Inferior parietal cortex (tissue), 1 donor: ENCODE data around the gene PPIL6.

Experiments used
- DNase-seq: peaks from one replicate; pipeline ENCODE4 v3.0.0-alpha.2; 2016; ENCODE audit errors: extremely low spot score

PPIL6 gene

DNA sequence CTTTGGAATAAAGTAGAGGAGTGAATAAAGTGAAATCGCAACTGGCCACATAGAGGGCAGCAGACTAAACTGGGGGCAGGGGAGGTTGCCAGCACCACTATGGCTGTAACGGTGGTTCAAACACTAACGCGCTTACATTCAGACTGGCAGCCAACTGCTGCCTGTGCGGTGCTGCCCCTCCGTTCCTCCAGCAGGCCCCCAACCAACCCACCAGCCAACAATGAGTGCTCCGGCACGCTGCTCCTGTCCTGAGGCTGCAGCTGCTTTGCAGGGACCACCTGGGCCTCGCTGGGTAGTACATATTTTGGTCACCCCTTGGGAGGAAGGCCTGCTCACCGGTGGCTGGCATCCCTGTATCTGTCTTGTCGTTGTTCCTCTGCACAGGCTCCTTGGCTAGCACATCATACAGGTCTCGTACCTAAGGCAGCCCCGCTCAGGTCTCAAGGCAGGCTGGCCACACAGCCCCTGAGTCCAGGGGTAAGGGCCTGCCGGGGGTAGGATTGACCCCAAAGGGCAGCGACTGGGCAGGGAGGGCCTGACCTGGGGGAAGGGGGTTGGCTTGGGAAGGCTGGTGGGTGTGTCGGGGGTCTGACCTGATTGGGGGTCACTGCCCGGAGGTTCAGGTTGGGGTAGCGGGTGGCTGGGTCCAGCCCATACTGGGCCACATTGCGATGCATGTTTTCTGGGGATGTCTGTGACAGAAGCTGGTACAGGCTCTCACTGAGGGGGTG, 8.8 kb upstream of the PPIL6 start:
- DNase-seq: no peak

DNA sequence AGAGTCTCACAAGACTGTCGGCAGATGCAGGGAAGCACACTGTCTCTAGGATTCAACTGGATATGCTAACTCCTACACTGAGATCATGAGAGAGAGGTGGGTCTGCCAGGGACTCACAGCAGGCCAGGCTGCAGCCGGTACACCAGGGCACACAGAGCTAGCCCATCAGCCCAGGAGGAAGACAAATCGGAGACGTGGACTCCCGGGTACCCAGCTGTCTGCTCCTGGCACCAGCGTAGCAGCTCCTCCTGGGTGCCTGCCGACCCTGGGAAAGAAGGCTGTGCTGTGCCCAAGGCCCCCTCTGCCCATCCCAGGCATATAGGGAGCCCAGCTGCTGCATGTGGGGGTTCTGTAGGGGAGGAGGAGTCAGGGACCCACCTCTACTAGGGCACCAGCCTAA, 8.2 kb upstream of the PPIL6 start:
- DNase-seq: no peak

DNA sequence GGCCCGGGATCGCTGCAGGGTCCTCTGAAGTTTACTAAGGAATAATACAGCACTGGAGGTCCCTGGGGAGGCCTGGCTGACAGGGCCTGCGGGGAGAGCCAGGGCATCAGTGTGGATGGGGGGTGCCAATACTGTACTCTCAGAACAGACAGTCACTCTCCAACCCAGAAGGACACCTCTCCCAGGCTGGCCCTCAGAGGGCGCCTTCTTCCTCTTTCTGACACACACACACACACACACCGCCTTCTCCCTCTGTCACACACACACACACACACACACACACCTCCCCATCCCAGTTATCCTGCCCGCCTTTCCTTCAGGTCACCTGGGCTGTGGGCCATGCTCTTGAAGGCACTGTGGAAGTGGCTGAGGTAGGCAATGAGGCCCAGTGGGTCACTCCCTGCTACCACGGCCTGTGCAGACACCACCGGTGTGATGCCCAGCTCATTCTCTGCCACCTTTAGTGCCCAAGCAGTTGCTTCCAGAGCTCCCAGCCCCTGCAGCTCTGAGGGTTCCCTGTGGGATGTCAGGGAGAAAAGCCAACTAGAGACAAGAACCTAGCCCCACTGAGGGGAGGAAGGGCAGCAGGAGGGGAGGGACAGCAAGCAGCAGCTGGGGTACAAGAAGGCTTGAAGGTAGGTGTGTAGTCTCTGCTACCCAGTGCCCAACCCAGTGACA, 7.6 kb upstream of the PPIL6 start:
- no peak for DNase-seq

DNA sequence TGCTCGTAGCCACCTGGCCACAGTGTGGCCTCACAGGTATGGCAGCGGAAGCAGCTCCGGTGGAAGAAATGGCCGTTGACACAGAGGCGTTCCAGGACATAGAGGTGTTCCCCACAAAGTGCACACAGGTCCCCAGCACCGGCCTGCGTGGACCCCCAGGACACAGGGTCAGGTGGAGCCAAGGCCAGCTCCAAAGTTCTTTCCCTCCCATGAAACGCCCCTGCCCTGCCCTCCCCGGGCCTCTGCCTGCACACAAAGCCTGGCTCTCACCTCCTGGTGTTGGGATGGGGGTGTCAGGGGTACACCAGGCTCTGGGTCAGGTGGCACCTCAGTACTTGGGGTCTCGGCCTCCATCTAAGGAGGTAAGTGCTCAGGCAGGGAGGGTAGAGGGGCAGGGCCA, 6.7 kb upstream of the PPIL6 start:
- no peak for DNase-seq

DNA sequence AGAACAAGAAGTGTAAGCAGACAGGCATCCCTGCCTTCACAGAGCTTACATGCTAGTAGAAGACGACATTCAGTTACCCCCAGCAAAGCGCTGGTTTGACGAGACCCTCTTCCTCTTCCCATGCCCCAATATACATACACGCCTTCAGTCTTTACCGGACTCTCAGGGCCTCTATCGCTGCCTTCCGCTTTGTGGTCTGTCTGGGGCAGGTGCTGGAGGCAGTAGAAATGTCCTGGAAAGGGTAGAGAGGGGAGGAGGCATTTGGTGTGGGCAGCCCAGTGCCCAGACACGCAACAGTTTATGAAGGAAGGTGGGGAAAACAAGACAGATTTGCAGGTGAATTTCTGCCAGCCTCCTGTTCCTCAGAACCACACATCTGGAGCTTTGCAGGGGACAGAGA, 6.1 kb upstream of the PPIL6 start:
- no peak for DNase-seq

DNA sequence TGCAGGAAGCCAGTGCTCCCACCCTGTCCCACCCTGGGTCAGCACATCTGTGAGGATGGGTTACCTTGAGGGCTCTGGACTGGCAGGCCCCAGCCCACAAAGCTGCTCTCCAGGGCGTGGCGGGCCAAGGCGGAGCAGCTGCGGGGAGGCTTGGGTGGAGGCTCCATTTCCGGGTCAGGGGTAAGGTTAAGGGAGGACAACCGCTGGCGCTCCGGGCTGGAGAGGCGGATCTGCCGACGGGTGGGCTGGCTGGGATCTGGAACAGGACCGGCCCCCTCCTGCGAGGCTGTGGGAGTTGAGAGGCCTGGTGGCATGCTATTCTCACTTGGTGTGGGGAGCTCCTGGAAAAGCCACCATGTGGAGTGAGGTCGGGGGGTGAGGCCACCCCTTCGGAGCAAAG, 5.6 kb upstream of the PPIL6 start:
- DNase-seq: no peak

DNA sequence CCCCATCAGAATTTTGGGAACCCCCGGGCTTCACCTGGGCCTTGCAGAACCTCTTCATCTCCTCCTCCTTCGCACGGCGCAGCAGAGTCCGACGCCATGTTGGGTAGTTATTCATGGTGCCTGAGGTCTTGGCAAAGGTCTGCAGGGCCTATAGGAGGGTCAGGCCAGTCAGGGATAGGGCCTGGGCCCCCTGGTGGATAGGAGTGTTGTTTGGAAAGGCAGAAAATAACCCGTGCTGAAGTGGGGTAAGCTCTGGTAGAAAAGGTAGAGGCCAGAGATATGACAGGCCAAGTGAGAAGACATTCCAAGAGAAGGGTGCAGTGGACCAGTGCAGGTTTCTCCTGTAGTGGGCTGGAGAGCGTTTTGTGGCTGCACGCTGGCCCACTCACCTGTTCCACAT, 5.0 kb upstream of the PPIL6 start:
- DNase-seq: no peak

DNA sequence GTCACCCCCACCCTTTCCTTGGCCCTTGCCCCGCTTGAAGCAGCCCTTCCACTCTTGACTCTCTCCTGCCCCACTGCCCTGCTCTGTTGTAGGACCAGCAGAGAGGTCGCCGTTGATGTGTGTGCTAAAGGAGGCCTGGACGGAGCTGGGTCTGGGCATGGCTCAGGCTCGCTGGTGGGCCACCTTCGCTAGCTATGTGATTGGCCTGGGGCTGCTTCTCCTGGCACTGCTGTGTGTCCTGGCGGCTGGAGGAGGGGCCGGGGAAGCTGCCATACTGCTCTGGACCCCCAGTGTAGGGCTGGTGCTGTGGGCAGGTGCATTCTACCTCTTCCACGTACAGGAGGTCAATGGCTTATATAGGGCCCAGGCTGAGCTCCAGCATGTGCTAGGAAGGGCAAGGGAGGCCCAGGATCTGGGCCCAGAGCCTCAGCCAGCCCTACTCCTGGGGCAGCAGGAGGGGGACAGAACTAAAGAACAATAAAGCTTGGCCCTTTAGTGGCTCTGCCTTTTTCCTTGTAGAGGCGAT, 3.1 kb upstream of the PPIL6 start:
- no peak for DNase-seq

DNA sequence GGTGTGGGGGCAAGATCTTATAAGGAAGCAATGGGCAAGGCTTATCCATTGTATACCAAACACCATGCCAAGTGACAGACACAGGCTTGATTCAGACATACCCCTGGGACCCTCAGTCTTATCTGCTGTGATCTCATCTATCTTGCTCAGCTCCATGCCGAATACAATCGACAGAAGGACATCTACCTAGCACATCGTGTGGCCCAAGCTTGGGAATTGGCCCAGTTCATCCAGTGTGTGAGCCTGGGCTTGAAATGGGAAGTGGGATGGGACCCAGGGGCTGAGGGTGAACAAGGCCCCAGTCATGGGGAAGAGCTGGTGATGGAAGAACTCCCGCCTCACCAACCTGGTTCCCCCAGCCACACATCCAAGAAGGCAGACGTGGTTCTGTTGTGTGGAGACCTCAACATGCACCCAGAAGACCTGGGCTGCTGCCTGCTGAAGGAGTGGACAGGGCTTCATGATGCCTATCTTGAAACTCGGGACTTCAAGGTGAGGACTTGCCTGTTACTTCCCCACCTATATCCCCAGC, 2.0 kb upstream of the PPIL6 start:
- no peak for DNase-seq

DNA sequence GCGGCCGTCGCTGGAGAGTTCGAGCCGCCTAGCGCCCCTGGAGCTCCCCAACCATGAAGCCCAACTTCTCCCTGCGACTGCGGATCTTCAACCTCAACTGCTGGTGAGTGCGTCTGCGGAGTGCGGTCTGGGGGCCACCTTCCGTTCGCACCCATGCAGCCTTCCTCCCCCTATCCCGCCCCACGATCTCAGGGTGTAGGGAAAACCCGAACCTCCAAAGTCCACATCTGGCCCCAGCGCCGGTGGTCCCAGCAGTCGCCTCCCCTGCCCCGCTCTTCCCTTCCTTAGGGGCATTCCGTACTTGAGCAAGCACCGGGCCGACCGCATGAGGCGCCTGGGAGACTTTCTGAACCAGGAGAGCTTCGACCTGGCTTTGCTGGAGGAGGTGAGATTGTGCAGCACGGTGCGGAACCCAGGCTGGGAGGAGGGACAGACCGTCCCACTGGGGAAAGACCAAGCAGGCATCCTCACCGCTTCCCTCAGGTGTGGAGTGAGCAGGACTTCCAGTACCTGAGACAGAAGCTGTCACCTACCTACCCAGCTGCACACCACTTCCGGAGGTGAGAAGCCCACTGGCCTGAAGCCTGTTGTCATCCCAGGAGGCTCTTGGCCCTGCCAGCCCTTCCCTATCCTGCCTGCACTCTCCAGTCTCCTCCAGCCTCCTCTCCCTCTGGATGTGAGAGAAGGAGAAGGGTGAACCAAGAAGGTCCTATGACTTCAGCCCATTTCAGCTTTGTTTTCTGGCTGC, 815 bp upstream of the PPIL6 start:
- DNase-seq: no peak

DNA sequence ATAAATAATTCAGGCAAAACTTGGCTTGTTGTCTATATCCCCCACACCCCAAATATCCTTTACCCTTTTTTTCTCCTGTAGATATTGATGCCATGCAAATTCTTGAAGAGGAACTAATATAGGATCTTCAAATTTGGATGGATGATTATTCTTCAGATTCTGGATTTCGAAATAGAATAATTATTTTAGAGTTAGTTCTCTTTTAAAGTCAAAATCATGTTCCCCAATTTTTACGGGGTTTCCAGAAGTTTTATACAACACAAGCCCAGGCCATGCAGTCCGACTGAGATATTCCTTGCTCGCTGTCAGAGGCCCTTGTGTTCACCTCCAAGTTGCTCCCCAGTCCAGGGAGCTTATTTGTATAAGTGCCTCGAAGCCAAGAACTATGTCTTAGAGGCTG, 4.4 kb downstream of the PPIL6 start:
- no peak for DNase-seq

DNA sequence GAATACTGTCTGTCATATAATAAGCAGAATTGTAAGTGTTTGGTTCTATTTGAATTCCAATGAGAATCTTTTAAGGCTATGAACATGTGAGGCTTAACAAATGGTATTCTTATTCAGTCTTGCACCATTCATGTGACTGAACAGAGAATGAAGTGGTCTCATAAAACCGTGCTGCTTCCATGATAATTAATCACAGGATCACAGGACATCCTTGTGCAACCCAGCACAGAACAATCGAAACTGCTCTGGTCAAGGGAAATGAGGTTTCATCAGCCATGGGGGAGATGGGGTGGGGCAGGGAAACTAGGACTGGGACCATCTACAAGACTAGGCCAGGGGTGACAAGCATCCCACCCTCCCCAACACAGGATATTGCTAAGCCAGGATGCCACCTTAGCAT, 6.0 kb downstream of the PPIL6 start:
- no peak for DNase-seq

DNA sequence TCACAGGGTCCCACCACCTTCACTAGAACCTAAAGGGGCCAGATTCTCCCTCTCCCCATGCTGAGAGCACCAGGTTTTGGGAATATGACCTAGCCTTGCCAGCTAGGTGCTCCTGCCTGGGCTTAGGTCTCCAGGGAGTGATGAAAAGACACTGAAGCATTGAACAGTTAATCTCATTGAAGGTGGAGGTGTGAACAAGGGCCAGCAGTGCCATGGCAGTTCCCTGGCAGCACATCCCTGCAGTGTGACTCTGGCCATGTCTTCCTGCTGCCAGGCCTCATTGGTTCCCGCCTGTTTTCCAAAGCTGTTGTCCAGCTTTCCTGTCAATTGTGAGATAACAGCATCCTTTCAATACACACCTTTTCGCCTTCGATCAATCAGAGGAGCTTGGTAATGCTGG, 10.9 kb downstream of the PPIL6 start:
- DNase-seq: no peak

DNA sequence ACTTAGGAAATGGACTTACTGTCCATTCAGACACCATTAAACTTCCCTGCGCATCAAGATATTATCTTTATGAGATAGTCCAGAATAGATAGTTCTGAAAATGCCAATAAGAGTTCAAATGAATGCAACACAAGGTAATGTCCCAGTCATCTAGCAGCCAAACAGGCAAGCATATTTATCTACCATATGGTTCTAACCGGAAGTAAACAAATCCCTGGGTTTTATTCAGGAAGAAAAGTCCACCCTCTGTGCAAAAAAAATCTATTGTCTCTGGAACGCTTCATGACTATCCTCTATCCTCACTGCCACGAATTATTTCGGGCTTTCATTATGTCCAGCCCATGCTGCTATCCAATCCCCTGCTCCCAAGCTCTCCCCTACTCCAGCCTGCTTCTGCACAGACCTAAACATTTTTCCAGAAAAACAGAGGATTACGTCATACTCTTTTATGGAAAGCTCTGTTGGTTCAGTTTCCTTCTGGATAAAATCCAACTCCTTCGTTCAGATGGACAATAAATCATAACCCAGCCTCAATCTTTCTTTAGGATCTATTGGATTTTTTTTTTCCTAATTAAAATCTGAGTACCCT, 11.4 kb downstream of the PPIL6 start:
- no peak for DNase-seq

DNA sequence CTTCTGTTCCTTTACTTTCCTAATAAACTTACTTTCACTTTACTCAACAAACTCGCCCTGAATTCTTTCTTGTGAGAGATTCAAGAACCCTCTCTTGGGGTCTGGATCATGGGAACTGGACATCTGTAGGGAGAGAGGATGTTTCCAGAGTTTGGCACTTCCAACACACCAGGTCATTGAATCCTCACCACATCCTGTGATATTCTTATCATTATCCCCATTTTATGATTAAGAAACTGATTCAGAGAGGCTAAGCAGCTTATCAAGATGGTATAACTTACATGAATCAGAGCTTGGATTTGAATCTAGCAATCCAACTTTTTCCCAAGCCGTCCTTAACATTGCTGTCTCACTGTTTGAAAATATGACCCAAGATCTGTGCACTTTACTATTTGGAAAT, 15.5 kb downstream of the PPIL6 start:
- DNase-seq: no peak

DNA sequence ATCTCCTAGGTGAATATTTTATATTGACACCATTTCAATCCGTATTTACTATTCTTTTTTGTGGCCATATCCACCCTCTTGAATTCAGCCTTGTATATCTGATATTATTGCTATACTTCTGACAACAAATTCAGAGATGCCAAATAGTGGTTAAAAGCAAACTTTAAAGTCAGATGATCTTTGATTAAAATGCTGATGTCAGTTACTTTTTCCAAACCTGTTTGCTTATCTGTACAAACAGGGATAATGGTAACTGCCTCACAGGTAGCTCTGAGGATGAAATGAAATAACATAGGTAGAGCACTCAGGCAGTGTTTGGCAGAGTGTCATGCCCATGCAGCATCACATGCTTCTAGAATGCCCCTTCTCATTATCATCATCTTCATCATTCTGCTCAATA, 19.2 kb downstream of the PPIL6 start:
- no peak for DNase-seq

DNA sequence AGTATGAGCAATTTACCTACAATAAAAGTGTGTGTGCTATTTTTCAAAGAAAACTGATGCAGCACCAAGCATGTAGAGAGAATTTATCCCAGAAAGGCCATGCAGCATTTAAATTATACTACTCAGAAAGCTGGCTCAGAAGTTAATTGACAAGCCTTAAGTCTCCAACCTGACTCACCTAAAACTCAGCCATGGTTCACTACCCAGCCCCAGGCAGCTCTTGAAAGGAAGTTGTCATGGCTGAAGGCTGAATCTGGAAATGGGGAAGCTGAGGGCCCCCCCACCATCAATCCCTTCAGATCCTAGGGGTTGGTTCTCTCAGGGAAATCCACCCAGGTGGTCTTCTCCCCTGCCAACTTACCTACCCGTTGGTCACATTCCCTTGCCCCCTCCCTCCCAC, 19.7 kb downstream of the PPIL6 start:
- no peak for DNase-seq

DNA sequence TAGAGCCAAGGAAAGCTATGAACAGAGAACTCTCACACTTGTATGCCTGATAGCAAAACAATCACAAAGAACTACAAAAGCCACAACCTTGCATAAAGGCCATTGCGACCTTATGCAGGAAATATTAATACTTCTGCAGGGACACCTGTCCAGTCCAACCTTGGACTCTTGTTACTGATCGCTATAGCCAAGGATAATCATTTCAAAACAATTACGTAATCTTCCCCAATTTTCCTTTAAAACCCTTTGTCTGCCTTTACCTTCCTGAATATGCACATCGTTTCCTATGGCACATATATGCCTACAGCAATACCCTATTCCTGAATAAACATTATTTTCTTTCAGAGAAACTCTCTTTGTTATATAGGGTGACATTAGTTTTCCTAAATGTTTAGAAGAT, 22.8 kb downstream of the PPIL6 start:
- no peak for DNase-seq

DNA sequence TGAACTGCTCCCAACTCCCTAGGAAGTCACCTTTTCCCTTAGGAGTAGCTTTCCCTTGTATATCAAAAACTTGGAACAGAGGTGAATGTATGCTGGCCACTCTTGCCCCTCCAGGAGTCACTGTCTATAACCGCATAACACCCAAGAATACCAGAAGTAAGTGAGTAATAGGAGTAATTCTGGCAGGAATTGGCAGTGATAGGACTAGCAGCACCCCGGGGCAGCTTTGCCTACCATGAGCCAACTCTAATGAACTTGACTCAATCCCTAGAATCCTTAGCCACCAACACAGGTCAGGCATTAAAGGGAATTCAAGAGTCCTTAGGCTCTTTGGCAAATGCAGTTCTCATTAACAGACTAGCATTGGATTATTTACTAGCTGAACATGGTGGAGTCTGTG, 29.4 kb downstream of the PPIL6 start:
- no peak for DNase-seq

DNA sequence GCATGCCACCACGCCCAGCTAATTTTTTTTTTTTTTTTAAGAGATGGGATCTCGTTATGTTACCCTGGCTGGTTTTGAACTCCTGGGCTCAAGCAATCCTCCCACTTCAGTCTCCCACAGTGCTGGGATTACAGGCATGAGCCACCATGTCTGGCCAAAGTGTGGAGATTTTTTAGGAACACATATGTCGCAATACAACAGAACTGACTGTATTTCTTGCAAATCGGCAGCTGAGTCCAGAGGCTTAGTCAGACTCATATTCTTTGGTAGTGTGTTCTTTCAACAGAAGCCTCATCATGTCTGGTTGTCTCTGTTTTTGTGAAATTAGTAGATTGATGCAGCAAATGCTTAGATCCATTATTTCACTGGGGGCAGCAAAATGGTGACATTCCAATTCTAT, 34.2 kb downstream of the PPIL6 start:
- DNase-seq: no peak

DNA sequence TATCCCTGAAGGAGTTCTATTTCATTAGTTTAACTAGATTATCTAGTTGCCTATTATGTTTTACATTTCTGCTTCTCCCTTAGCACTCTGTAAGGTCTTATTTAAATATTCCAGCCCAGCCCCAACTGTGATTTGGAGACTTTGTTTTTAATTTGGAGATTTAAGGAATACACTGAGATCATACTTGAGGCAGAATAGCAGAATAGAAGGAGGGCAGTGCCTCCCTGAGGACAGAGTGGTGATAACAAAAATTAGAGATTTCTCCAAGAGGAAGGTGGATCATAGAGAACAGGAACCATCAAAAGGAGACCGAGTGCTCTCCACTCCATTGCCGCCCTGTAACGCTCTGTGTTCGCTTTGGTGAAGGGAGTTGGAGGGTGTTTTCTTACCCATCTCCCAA, 43.4 kb downstream of the PPIL6 start:
- no peak for DNase-seq

DNA sequence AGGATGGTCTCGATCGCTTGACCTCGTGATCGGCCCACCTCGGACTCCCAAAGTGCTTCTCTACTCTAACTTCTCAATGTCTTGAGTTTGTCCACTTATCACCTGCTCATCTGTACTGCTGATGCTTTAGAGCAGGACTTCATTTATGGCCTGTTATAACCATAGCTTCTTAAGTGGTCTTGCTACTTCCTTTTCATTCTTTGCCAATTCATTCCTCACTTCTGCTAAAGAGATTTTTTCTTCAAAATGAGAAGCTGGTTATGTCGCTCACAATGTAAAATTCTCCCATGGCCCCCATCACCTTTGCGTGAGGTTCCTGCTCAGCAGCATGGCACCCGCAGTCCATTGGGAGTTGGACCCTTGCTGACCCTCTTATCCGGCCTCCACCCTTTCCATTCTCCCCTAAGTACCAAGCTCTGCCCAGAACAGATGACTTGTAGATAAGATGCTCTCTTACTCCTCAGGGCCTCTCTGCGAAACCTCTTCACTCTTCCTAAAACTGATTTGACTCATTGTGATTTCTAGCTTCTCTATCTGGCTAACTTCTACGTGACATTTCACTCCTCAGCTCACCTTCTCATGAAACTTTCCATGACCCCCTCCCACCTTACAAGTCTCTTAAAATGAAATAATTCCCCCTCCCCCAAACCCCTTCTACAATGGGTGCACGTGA, 44.2 kb downstream of the PPIL6 start:
- no peak for DNase-seq
